Femur (tissue), 1 donor: ENCODE results near the gene CPZ.

ENCODE experiments used
- DNase-seq: peaks from one replicate; pipeline ENCODE4 v3.0.0-alpha.2; 2017

The CPZ gene

GRCh38 chr4:8581094-8581861 lies 11.3 kb upstream of the CPZ start:
- peak; percentile 13 for DNase-seq

- DNase-seq = no peak
These were observed 10.5 kb upstream of the CPZ start for GRCh38 chr4:8582016-8582415.

- DNase-seq = no peak
These were observed 10.1 kb upstream of the CPZ start for GRCh38 chr4:8582436-8582835.

- DNase-seq = no peak
These were observed 9.5 kb upstream of the CPZ start for GRCh38 chr4:8582941-8583654.

- no peak for DNase-seq
These were observed 8.9 kb upstream of the CPZ start for GRCh38 chr4:8583655-8584025.

GRCh38 chr4:8585186-8585585 lies 7.4 kb upstream of the CPZ start:
- no peak for DNase-seq

GRCh38 chr4:8585721-8586212 lies 6.8 kb upstream of the CPZ start:
- peak; percentile 17 for DNase-seq

GRCh38 chr4:8586246-8586645 lies 6.3 kb upstream of the CPZ start:
- no peak for DNase-seq

GRCh38 chr4:8586671-8587468 lies 5.7 kb upstream of the CPZ start:
- DNase-seq = no peak

- DNase-seq = no peak
These were observed 4.9 kb upstream of the CPZ start for GRCh38 chr4:8587469-8588195.

- no peak for DNase-seq
These were observed 4.4 kb upstream of the CPZ start for GRCh38 chr4:8588196-8588470.

- DNase-seq = peak; percentile 12
These were observed 3.2 kb upstream of the CPZ start for GRCh38 chr4:8589336-8589735.

- no peak for DNase-seq
These were observed 2.6 kb upstream of the CPZ start for GRCh38 chr4:8589823-8590545.

GRCh38 chr4:8590546-8590880 lies 2.1 kb upstream of the CPZ start:
- DNase-seq = no peak

- no peak for DNase-seq
These were observed 1.5 kb upstream of the CPZ start for GRCh38 chr4:8591114-8591513.

- DNase-seq = no peak
These were observed 769 bp upstream of the CPZ start for GRCh38 chr4:8591626-8592365.

- no peak for DNase-seq
These were observed 915 bp downstream of the CPZ start for GRCh38 chr4:8593264-8594096.

GRCh38 chr4:8594097-8595038 lies 1.8 kb downstream of the CPZ start:
- peak; percentile 65 for DNase-seq

GRCh38 chr4:8595237-8596087 lies 2.9 kb downstream of the CPZ start:
- no peak for DNase-seq
